HG03521 (cell line): ENCODE data around the gene MGMT.

Source experiments
- ATAC-seq: cut with Tn5 transposase; IDR thresholded peaks from one replicate; pipeline ENCODE4 v1.9.1; 2021; ENCODE audit warnings: mild to moderate bottlenecking, moderate library complexity; ENCODE audit not compliant: unreplicated experiment

MGMT gene

DNA sequence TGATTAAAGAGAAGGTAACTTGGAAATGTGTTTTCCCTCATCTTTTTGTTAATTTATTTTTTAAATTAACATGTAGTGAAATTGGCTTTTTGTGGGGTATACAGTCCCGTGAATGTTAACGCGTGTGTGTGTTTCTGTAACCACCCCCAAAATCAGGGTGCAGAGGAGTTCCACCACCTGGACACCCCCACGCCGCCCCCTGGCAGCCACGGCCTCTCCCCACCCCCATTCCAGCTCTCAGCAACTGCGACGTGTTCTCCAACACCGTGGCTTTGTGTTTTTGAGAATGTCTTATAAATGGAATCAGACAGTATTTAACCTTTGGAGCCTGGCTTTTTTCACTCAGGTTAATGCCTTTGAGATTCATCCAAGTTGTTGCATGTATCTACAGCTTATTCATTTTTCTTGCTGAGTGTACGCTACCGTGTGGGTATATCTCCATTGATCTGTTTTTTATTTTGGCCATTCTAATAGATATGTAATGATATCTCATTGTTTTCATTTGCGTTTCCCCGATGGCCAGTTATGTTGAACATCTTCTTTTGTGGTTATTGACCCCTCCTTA is 278.2 kb downstream of the MGMT start:
- ATAC-seq, result no peak

GRCh38 chr10:129754211-129755050 is 287.4 kb downstream of the MGMT start:
- no peak for ATAC-seq

DNA sequence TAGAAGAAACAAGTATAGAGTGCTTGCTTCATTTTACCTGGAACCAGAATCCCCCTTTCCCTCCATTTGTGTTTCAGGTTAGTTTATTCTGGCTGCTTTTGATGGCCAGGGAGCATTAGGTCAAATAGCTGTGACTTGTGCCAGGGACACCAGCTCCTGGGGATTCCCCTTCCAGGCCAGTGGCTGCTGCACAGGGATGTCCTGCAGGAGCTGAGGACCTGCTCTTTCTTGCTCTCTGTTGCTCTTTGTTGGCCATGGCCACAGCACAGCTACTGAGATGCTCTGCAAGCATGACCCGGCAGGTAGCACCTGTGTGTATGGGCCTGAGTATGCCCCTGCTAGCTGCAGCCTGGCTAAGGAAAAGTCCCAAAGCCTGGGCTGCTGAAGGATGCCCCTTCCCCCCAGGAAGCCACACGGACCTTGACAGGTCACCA is 288.1 kb downstream of the MGMT start:
- ATAC-seq, result no peak

DNA sequence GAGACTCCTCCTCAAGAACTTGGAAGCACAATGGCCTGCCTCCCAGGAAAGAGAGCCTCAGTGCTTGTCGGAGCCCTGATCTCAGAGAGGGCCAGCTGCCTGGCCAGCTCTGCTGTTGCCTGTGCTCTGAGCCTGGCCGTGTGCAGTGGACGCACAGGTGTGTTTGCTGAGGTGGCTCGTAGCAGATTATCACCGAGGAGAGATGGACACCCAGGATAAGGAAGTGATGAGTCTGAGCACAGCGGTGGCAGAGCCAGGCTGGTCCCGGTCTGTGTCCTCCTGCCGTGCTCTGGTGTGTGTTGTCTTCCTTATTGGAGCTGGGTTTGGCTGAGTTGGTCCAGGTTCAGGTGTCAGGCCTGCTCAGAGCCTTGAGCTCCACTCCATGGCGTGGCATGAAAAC is 288.6 kb downstream of the MGMT start:
- ATAC-seq, result no peak

GRCh38 chr10:129756912-129757901 is 290.2 kb downstream of the MGMT start:
- ATAC-seq, result no peak

DNA sequence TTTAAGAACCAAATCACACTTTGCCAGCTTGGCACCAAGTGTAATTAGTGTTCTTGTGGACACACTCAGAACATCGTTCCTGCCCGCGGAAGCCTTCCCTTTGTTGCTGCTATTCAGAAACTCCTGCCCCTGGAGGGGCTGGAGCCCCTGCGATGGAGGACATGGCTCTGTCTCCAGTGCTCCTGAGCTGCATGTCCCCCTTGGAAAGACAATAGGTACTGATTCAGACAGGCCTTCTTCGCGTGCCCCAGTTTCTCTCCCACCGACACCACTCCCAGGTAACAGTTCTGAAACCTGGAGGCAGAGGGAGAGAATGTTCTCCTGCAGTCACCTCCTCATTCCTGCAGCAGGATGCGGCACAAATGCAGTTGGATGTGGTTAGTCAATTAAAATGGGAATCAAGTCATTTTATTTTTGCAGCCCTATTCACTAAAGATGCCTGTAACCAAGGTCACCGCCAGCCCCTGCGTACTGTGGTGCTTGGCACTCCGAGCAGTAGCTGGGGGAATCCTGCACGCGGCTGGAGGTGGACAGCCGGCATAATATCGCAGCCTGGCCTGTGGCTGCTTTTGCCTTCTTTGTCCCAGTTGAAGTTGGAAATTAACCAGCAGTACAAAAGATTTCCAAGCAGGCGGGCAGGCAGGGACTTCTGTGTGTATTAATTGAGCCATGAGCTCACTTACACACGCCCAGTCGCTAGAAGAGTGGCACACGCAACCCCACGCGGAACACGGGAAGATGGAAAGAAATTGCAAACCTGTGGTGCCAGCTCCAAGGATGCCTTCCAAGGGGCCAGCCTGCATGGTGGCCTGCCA is 291.4 kb downstream of the MGMT start:
- no peak for ATAC-seq

DNA sequence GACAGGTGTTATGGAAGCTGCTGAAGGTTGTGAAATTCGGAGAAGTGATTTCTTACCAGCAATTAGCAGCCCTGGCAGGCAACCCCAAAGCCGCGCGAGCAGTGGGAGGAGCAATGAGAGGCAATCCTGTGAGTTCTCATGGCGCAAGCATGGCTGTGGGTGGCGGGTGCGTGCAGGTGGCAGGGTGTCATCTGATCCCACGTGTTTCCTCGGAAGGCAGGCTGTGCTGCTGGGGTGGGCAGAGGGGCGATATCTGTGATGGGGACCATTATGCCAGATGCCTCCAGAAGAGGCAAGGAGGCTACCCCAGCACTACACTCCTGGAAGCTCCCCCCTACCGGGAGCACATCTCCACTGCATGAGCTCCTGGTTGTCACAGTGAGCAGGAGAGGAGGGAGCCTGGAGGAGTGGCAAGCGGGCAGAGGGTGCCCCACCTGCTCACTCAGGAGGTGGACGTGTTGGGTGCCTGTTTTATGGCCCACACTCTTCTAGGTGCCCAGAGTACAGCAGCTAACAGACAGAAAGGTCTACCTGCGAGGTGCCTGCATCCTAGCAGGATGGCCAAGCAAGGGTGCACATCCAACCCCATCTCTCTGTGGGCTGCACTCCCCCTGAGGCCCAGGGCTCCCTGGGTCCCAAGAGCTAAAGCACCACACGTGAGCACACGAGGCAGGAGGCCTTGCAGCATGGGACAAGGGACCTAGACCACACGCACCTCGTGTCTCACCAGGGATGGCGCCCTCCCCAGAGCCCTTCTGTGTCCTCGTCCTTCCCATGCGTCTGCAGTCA is 292.4 kb downstream of the MGMT start:
- ATAC-seq, result no peak

DNA sequence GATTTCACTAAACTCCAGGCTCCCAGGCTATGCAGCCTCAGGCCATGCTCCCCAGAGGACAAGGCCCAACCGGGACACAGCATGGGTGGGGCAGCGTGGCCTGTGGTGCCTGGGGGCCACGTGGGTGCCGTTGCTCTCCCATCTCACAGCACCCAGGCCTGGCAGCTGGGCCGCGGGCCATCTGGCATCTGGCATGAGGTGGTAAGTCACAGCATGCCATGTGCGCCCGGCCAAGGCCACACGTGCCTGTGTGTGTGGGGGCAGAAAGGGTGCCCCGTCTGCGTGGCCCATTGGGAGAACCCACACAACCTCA is 292.9 kb downstream of the MGMT start:
- no peak for ATAC-seq

DNA sequence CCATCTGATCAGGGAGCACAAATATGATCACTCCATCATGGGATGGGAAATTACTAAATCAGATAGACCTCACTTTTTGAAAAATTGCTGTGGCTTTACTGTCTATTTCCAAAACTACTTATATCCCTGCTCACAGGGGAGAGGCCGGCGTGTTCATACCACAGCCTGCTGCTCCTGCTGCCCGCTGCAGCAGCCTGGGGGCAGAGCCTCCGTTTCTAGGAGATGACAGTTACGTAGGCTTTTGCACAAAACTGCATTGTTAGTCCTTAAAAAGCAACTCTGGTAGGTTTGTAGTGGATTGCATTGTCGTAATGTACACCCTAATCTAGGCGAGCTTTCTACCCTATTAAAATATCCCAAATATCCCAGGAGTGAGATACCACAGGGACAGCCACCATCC is 293.4 kb downstream of the MGMT start:
- no peak for ATAC-seq

DNA sequence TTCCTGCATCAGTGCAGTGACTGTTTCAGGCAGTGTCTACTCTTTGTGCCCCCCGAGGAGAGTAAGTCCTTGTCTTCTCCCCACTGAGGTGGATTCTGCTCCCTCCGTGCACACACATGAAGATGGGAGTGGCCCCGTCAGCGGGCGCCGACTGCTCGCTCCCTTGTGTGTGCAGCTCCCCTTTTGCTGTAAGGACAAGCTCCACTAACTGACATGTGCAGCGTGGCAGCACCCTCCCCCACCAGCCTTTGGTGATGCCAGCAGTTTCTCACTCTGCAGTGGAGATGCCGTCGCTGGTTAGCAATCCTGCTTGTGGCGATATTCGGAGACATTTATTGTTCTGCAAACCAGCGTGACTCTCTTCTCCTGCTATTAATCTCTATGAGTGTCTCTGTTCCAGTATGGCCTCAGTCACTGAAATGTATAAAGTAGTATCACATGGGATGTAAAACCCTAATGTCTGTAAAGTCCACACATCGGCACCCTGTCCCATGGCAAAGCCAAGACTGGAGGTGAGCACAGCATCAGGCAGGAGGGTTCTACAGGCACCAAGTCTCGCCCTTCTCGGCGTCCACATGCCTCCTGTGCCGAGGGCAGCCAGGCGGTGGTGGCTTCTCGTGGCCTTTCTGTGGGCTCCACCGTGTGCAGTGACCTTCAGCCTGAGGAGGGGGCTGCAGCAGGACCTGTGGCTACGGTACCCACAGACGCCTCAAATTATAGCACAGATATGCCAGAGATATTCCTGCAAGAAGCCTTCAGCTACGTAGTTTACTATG is 294.3 kb downstream of the MGMT start:
- no peak for ATAC-seq

GRCh38 chr10:129761981-129762956 is 295.2 kb downstream of the MGMT start:
- no peak for ATAC-seq

- no peak for ATAC-seq
These were observed 297.2 kb downstream of the MGMT start for GRCh38 chr10:129764011-129764900.

- no peak for ATAC-seq
These were observed 298.0 kb downstream of the MGMT start for GRCh38 chr10:129764901-129765663.

GRCh38 chr10:129765664-129766550 is 298.9 kb downstream of the MGMT start:
- no peak for ATAC-seq
